Measurements from ENCODE around the gene DNAH12.
"Not testable (repeated sequence)": the region's sequence is repeated elsewhere in the genome, so short reads cannot be mapped to it uniquely, and the experiment has no call there.

DNAH12 gene

GRCh38 chr3:57331078-57331610 is 213.0 kb downstream of the DNAH12 start:
- DNase-seq (ENCODE audit: low read depth in 2 of 2): no peak

- DNase-seq (ENCODE audit: low read depth in 2 of 2): not testable (repeated sequence)
Observed at GRCh38 chr3:57326498-57326897, 217.6 kb downstream of the DNAH12 start.

- no peak for DNase-seq (ENCODE audit: low read depth in 2 of 2)
Observed at GRCh38 chr3:57314204-57314603, 229.9 kb downstream of the DNAH12 start.

DNA sequence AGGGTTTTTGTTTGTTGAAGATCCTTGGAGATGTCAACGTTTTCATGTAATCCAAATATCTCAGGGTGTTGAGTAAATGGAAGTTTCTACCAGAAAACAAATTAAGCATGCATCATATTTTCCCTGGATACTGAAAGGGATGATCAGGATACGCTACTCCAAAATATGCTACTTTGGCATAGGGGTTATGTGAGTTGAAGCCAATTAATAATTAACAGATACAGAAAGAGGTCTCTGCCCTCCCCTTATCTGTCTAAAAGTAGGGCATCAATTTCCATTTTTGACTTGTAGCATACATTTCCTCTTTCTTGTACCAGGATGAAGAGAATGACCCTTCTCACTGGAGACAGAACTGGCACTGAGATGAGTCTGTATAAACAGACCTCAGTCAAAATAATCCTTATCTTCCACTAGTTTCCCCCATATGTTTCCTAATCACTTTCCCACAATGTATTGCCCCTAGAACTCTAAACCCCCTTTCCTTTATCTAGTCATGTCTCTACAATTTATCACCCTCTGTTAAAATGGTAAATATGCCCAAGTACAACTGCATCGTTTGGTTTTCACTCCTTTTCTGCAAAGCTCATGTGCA is 234.3 kb downstream of the DNAH12 start:
- no peak for DNase-seq (ENCODE audit: low read depth in 2 of 2)

DNA sequence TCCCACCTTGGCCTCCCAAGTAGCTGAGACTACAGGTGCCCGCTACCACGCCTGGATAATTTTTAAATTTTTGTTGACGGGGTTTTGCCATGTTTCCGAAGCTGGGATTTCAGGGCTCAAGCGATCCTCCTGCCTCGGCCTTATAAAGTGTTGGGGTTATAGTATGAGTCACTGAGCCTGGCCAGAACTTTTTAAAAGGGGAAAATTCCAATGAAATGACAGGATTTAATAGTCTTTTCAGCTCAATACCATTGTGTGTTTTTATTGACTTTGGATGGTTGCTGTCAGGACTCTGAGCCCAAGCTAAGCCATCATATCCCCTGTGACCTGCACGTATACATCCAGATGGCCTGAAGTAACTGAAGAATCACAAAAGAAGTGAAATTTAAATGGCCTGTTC is 240.6 kb downstream of the DNAH12 start:
- not testable (repeated sequence) for DNase-seq (ENCODE audit: low read depth in 2 of 2)

GRCh38 chr3:57298041-57298440 is 246.1 kb downstream of the DNAH12 start:
- no peak for DNase-seq (ENCODE audit: low read depth in 2 of 2)

GRCh38 chr3:57292897-57293526 is 251.1 kb downstream of the DNAH12 start:
- no peak for DNase-seq (ENCODE audit: low read depth in 2 of 2)

DNA sequence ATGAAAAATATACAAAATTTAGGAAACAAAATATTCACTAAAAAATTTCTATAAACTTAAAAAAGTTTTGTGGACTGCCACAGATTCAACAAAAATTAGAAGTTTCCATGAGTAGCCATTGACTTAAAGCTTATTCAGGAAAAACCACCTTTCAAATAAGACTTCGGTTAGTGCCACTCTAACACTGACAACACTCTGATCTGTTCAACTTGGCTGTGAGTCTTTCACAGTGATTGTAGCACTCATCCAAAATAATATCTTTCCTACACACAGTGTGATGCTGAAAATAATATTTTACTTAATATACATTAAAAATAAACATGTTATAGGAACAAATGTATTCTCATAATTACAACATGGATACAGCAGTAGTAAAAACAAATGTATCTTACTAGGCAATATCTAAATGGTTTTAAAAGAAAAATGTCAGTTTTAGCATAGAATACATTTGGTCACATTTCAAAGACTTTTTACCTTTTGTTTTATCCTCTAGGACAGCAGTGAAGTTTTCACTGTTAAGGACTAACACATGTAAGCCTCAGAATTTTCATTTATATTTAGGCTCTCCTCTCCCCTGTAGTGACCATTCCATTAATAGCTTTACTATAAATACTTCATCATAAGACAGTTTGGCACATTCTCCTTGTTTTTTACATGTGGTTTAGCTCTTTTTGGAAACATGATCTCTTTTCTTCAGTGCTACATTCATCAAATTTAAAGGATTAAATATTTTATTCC is 251.8 kb downstream of the DNAH12 start, which contains the start of gene ASB14:
Gene ASB14, minus strand, starts transcription at position 527 of the 738 bp plus-strand sequence. CDS start 652 bp downstream, outside the sequence.
- DNase-seq (ENCODE audit: low read depth in 2 of 2): no peak

GRCh38 chr3:57288403-57288802 is 255.7 kb downstream of the DNAH12 start:
- no peak for DNase-seq (ENCODE audit: low read depth in 2 of 2)

DNA sequence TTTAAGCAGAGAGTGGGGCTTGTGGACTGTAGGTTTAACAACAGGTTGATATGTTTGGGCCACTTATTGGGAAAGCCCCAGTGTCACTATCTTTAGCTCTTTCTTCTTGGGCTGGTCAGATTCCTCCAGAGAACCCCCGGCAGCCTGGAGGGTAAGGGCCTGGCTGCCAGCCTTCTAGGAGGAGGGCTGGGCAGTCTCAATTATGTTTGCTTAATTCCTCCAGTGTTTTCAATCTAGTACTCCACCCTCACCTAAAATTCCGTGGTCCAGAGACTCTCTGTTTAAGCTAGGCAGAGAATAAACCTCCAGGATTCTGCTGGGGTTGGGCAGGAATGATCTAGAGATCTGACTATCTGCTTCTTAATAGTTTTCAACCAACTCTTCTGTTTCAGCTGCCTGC is 256.9 kb downstream of the DNAH12 start:
- no peak for DNase-seq (ENCODE audit: low read depth in 2 of 2)

GRCh38 chr3:57283334-57283733 is 260.8 kb downstream of the DNAH12 start:
- DNase-seq (ENCODE audit: low read depth in 2 of 2): no peak

DNA sequence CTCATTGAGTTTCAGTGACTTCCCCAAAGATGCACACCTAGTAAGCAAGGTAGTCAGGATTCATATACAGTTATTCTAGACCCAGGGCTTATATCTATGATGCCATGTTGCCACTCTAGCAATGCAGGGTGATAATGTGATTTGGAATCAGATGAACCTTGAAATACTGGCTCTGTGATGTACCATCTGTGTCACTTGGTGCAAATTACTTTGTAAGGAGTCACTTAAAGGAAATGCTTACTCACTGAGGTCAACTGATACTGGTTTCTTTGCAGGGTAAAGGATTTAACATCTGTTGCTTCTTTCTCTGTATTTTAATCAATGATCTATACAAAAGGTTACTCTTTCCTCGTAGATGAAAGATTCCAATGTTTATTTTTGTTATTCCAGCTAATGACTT is 262.4 kb downstream of the DNAH12 start:
- no peak for DNase-seq (ENCODE audit: low read depth in 2 of 2)

- DNase-seq (ENCODE audit: low read depth in 2 of 2): no peak
Observed at GRCh38 chr3:57279685-57280084, 264.5 kb downstream of the DNAH12 start.

- no peak for DNase-seq (ENCODE audit: low read depth in 2 of 2)
Observed at GRCh38 chr3:57278237-57278636, 265.9 kb downstream of the DNAH12 start.

GRCh38 chr3:57275393-57275792 is 268.8 kb downstream of the DNAH12 start:
- no peak for DNase-seq (ENCODE audit: low read depth in 2 of 2)

DNA sequence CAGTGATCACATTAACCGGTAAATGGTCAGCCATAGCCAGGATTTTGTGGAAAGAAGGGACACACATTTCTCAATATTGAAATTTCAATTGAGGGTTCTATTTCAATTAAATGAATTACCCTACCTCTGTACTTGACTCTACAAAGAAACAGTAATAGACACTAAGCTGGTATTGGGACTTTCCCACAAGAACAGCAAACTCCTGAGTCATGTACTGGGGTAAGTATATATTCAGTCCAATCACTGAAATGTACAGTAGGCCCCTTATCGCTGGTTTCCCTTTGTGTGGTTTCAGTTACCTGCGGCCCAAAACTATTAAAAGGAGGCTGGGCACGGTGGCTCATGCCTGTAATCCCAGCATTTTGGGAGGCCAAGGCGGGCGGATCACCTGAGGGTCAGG is 269.3 kb downstream of the DNAH12 start:
- no peak for DNase-seq (ENCODE audit: low read depth in 2 of 2)

GRCh38 chr3:57268416-57268815 is 275.7 kb downstream of the DNAH12 start:
- no peak for DNase-seq (ENCODE audit: low read depth in 2 of 2)

GRCh38 chr3:57261929-57262328 is 282.2 kb downstream of the DNAH12 start:
- no peak for DNase-seq (ENCODE audit: low read depth in 2 of 2)

- no peak for DNase-seq (ENCODE audit: low read depth in 2 of 2)
Observed at GRCh38 chr3:57261119-57261518, 283.0 kb downstream of the DNAH12 start.

DNA sequence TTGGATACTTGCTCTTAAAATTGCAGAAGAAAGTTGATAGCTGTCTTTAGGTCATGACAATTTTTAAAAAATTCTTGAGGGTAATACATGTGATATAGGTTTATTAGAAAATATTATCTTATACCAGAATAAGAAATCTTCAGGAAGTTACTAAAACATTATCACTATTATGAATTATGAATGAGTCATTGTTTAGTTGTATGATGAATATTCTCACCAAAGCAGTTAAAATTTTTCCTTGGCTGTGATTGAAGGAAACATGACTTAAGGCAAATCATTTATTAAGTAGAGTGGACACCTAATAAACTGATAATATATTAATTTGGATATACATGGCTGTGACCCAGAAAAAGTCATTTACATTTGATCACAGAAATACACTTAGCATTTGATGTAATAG is 286.5 kb downstream of the DNAH12 start:
- no peak for DNase-seq (ENCODE audit: low read depth in 2 of 2)

DNA sequence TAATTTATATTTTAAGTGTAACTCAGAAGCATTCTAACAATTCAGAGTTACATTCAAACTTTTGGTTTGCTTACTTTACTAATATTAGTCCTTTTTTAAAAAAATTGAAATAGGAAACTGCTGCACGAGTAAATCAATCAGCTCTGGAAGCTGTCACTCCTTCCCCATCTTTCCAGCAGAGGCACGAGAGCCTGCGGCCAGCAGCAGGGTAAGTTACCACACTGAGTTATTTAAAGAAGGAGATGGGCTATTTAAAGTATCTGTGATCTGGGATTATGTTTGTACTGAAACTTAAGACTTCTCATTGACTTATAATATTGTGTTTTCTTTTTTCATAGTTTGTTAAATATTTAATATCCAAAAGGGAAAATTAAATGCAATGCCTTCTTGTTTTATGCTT is 287.3 kb downstream of the DNAH12 start:
- DNase-seq (ENCODE audit: low read depth in 2 of 2): no peak

DNA sequence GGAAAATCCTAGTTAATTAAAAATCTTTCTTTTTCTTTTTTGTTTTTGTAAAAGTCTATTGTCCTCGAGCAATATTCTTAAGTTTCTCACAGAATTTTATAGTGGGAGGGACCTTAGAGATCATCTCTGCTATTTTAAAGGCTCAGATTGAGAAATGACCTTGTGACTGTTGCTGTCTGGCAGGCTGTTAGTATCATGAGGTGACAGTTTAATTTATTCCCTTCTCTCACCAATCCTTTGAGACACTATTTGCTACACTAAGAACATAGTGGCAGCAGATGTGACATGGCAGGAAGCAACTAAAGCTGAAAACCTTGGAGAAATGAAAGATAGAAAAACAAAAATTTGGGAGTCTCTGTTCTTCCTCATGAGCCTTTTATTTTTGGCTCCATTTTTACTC is 291.7 kb downstream of the DNAH12 start:
- DNase-seq (ENCODE audit: low read depth in 2 of 2): no peak

DNA sequence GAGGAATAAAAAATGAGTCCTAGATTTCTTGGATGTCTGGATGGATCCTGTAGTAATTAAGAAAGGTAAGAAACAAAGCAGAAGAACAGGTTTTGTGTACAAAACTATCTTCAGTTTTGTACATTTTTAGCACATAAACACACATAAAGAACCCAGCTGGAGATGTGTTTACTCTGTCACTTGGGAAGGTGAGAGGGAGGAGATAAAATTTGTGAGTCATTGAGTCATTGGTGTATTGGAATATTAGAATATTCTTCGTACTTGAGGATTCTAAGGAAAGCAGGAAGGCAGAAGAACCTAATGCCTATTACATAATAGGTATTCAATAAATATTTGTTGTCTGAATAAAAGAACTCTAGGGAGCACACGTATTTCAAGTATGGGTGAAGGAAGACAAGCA is 299.2 kb downstream of the DNAH12 start:
- no peak for DNase-seq (ENCODE audit: low read depth in 2 of 2)
